GM19455 (cell line): ENCODE results near the gene NRDC.
"Not testable (repeated sequence)": the region's sequence is repeated elsewhere in the genome, so short reads cannot be mapped to it uniquely, and the experiment has no call there.

Experiments
- ATAC-seq: cut with Tn5 transposase; IDR thresholded peaks from one replicate; pipeline ENCODE4 v1.9.1; 2021; ENCODE audit not compliant: unreplicated experiment

The NRDC gene

GRCh38 chr1:51850420-51851223, 27.9 kb downstream of the NRDC start:
- no peak for ATAC-seq

- no peak for ATAC-seq
Measured at GRCh38 chr1:51847294-51847920, 31.1 kb downstream of the NRDC start.

GRCh38 chr1:51843948-51844347, 34.6 kb downstream of the NRDC start:
- ATAC-seq, result no peak

GRCh38 chr1:51842261-51842660, 36.3 kb downstream of the NRDC start:
- ATAC-seq, result no peak

GRCh38 chr1:51840743-51841461, 37.6 kb downstream of the NRDC start:
- ATAC-seq, result no peak

- ATAC-seq, result no peak
Measured at GRCh38 chr1:51840182-51840581, 38.3 kb downstream of the NRDC start.

GRCh38 chr1:51839094-51839493, 39.4 kb downstream of the NRDC start:
- ATAC-seq, result no peak

- ATAC-seq, result no peak
Measured at GRCh38 chr1:51837243-51837642, 41.3 kb downstream of the NRDC start.

GRCh38 chr1:51833700-51834099, 44.8 kb downstream of the NRDC start:
- no peak for ATAC-seq

GRCh38 chr1:51829058-51829457, 49.5 kb downstream of the NRDC start:
- no peak for ATAC-seq

GRCh38 chr1:51819810-51820209, 58.7 kb downstream of the NRDC start:
- no peak for ATAC-seq

- not testable (repeated sequence) for ATAC-seq
Measured at GRCh38 chr1:51819021-51819420, 59.5 kb downstream of the NRDC start.

- ATAC-seq, result no peak
Measured at GRCh38 chr1:51818487-51818886, 60.0 kb downstream of the NRDC start.

- ATAC-seq, result no peak
Measured at GRCh38 chr1:51814513-51814912, 64.0 kb downstream of the NRDC start.

GRCh38 chr1:51799372-51799771, 79.2 kb downstream of the NRDC start:
- ATAC-seq, result no peak

- ATAC-seq, result no peak
Measured at GRCh38 chr1:51794868-51795267, 83.7 kb downstream of the NRDC start.

GRCh38 chr1:51794260-51794659, 84.3 kb downstream of the NRDC start:
- no peak for ATAC-seq

GRCh38 chr1:51792864-51793263, 85.7 kb downstream of the NRDC start:
- no peak for ATAC-seq

- no peak for ATAC-seq
Measured at GRCh38 chr1:51791888-51792287, 86.6 kb downstream of the NRDC start.

GRCh38 chr1:51790385-51790784, 88.1 kb downstream of the NRDC start:
- ATAC-seq, result no peak

- ATAC-seq, result no peak
Measured at GRCh38 chr1:51789342-51789741, 89.2 kb downstream of the NRDC start.

GRCh38 chr1:51788938-51789337, 89.6 kb downstream of the NRDC start:
- ATAC-seq, result no peak
